HG03103 (cell line): ENCODE measurements around the gene ABCA8.
"Not testable (repeated sequence)": the region's sequence is repeated elsewhere in the genome, so short reads cannot be mapped to it uniquely, and the experiment has no call there.

Source experiments
- ATAC-seq: cut with Tn5 transposase; IDR thresholded peaks from one replicate; pipeline ENCODE4 v1.9.1; 2021; ENCODE audit warnings: low read depth; ENCODE audit not compliant: unreplicated experiment

The ABCA8 gene

DNA sequence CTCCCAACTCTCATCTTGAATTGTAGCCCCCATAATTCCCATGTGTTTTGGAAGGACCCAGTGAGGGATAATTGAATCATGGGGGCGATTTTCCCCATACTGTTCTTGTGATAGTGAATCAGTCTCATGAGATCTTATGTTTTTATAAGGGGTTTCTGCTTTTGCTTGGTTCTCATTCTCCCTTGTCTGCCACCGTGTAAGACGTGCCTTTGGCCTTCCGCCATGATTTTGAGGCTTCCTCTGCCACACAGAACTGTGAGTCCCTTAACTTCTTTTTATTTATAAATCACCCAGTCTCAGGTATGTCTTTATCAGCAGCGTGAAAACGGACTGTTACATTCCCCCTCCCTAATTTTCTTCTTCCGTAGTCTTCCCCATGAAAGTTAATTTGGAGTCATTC lies 124.0 kb downstream of the ABCA8 start:
- no peak for ATAC-seq

DNA sequence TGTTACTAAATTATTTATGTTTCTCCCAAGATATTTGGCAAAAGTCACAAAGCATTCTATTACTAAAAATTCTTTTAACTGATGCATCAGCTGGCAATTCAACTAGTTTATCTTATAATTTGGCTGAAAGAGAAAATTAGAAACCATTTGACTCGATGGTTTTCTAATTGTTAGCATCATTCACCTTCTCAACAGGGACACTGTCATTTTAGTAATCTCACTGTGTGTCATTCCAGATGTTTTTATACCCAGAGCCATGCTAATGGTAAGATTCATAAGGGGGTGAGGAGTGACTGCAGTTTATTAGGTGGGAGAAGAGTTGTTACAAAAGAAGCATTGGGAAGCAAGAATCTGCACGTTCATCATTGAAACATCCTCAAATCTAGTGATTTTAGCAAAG lies 124.9 kb downstream of the ABCA8 start:
- no peak for ATAC-seq

DNA sequence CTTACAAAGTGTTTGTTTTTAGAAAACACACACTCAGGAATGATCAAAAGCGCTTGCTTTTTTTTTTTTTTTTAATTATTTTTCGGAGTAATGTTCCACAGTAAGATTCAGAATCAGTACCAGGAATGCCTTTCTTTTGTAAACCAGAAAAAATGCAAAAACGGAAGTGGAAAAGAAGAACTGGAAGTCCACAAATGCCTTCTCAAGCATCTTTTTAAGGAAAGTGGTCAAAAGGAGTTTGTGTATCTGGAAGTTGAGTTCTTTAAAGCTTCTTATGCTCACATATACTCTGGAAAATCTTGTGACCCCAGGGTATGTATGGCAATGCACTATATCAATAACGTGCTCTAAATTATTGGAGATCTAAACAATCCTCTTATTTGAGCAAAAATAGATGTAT lies 126.0 kb downstream of the ABCA8 start:
- ATAC-seq = no peak

DNA sequence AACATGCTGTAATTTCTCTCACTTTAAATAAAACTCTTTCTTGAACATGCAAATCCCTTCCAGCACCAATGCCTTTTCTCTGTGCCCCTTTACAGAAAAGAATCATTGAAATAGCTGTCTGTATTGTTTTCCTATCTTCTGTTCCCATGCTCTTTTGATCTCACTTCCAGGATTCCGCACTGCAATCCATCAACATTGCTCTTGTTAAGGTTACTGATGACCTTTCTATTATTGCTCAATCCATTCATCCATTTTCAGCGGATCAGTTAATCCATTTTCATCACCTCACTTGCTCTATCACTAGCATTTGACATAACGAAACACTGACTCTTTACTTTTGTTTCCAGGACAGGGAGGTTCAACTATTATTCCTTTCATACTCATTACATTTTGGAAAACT lies 130.5 kb downstream of the ABCA8 start:
- no peak for ATAC-seq

DNA sequence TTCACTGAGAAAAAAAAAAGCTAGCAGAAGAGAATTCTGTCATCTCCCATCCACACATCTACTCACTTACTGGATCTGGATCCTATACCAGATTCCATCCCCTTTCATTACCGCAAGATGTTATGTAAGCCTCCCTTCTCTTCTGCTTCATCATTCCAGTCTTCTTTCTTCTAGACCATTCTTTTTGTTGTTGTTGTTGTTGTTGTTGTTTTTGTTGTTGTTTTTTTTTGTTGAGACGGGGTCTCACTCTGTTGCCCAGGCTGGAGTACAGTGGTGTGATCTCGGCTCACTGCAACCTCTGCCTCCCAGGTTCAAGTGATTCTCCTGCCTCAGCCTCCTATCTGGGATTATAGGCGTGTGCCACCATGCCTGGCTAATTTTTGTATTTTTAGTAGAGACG lies 131.0 kb downstream of the ABCA8 start:
- ATAC-seq = not testable (repeated sequence)

DNA sequence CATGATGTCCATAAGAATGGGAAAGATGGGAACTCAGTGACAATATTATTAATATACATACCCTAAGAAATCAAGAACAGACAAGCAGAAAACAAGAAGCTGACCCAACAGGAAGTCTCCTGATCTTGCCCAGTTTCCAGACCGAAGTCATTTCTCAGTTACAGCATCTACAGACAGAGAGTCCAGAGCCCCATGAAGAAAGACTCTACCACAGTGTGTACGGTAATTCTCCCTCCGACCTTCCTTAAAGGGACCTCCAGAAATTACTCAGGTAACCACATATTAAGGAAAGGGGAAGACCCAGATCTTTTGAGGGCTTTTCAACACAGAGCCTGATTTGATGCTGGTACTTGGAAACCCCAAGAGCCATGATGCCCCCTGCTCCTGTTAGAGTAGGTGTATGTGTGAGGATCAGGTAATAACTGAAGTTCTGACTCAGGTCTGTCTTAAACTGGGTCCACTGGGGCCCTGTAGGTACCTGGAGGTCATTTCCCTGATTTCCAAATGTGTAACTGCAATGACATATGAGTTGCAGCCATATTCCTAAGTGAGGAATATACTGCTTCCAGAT lies 132.4 kb downstream of the ABCA8 start:
- ATAC-seq = no peak

DNA sequence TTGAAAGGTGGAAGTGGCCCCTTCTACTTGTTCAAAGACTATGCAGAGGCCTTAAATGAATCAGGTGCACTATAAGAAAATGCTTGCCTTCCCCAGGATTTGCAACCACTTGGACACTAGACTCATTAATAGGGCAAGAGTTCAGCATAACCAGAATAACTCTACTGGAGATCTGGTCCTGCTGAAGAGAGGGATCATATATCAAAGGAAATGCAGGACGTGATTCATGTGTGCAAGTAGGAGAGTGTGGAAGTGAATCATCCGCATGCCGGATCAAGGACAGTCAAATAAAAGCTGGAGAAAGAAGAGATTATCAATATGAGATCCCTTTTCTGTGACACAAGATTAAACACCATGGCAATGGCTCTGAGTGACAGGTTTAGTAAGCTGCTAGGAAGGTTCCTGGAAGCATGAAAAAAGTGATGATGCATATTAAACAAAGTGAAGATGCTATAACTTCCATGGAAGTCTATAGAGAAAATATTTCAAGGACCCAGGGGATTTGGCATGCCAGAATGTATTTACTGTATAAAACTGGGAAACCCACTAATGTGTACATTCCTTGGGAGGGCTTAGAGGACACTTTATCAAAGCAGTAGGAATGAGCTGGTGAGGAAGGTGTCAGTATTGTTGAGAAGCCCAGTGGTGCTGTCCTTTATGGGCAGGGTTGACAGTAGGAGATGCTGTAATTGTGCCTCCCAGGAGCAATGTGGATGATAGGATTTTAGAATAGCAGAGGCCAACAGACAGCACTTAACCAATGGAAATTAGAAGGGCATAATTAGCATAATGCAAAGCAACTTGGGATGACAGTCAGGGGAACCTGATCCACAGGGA lies 133.1 kb downstream of the ABCA8 start:
- no peak for ATAC-seq

DNA sequence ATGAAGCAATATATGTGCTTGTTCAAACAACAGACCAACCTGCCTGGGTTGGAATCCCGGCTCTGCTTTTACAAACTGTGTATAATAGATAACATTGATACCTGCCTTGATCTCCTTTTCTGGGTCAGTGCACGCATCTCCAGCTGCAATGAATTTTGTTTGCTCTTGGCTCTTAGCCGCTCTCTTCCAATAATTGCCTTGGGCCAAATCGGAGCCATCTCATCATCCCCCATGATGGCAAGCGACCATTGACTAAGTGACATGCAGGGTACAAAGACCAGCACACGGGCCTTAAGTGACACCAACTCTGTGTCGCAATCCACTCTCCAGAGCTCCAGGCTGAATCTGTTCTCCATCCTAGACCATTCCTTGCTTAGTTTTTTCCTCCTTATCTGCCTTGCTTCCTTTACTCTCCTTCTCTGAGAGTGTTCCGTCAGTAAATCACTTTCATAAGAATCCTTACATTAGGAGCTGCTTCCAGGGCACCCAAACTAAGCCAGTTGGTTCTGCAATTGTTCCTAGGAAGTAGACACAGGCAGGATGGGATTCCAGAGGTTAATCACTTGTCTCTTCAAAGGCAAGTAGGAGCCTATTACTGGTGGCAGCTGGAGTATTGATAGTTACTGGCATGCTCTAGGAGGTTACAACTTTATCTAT lies 134.2 kb downstream of the ABCA8 start:
- no peak for ATAC-seq

DNA sequence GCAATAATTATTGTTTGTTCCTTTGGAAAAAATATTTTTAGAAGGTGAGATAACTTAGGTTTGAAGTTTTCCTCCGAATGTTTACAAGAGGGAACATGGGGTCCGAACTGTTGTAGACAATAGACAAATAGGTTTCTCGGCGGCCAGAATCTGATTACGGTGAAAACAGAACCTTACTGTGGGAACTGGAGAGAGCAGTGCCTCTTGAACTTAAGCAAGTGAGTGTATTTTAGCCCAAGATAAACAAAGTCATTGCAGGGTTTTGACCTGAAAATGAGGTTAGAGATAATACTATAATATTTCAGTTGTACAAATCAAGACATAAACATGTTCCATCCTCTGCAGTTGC lies 134.7 kb downstream of the ABCA8 start:
- no peak for ATAC-seq

DNA sequence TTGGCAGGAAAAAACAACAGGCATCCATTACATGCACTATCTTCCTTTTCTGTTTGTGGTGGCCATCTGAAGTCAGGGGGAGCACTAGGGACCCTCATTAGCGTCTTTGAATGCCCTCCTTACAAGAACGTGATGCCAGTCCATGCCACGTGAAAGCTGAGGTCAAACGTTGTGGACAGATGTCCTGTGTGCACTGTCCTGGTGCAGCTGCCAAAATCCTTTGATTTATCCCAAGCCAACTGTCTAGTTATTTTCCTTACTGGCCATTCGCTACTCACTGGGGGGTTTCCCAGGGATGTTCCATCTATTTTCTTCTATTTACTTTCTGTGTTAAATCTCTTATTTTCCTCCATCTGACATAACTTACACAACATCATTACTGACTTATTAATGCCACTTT lies 135.7 kb downstream of the ABCA8 start:
- no peak for ATAC-seq
